ENCODE results near the gene TCF4.

Gene TCF4

DNA sequence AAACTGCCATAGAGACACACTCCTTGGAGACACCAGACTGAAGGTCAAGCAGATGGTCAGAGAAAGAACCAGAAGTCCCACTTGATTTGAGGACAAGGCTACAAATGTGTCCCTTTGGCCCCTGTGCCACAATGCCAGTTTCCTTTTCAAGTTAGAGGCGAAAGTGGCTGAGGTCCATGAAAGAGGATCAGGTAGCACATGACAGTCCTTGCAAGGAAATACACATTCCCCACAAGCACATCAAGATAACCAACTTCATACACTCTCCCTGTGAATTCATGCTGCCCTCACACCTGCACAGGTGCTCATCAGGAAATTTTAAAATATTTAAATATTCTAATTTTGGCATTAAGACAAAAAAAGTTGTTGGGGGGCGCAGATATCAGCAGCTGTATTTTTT lies 218.6 kb downstream of the TCF4 start:
- Histone ChIP-seq H3K36me3 (replicated peaks; ENCODE audit: insufficient read depth, low read length) (no peaks in the 10 kb centered on the region), H4K20me1 (ENCODE audit: insufficient read depth, low read length) (no peaks in the 10 kb centered on the region), H3K4me3 (ENCODE audit: low read length) (no peak overlapping the region), H3K9me2 (replicated peaks; ENCODE audit: insufficient read depth, low read length) (no peaks in the 10 kb centered on the region), H3K27me3 (replicated peaks; ENCODE audit: insufficient read depth, low read length) (no peaks in the 10 kb centered on the region), H3F3A (ENCODE audit: insufficient read depth, low read length) (no peaks in the 10 kb centered on the region), H3K4me1 (ENCODE audit: low read length) (no peaks in the 10 kb centered on the region), H3K27ac (ENCODE audit: low read length) (no peak overlapping the region), H3K79me2 (ENCODE audit: low read length) (no peaks in the 10 kb centered on the region), H3K4me2 (ENCODE audit: low read depth, low read length) (no peak overlapping the region), H3K9me3 (replicated peaks; ENCODE audit: insufficient read depth, low read length) (no peaks in the 10 kb centered on the region), H2AFZ (ENCODE audit: low read length) (no peak overlapping the region), H3K9ac (ENCODE audit: low read length) (no peak overlapping the region)
- DNase-seq, result no peak
- TF ChIP-seq, protein P1, sequence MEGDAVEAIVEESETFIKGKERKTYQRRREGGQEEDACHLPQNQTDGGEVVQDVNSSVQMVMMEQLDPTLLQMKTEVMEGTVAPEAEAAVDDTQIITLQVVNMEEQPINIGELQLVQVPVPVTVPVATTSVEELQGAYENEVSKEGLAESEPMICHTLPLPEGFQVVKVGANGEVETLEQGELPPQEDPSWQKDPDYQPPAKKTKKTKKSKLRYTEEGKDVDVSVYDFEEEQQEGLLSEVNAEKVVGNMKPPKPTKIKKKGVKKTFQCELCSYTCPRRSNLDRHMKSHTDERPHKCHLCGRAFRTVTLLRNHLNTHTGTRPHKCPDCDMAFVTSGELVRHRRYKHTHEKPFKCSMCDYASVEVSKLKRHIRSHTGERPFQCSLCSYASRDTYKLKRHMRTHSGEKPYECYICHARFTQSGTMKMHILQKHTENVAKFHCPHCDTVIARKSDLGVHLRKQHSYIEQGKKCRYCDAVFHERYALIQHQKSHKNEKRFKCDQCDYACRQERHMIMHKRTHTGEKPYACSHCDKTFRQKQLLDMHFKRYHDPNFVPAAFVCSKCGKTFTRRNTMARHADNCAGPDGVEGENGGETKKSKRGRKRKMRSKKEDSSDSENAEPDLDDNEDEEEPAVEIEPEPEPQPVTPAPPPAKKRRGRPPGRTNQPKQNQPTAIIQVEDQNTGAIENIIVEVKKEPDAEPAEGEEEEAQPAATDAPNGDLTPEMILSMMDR (IDR thresholded peaks at IDR 0.05; ENCODE audit: low read length), result no peak
- TF ChIP-seq EZH2phosphoT487 (IDR thresholded peaks at IDR 0.05; ENCODE audit: low read length), result no peak
- no peak for TF ChIP-seq EZH2 (optimal IDR thresholded peaks at IDR 0.05; ENCODE audit: low read depth, low read length)

DNA sequence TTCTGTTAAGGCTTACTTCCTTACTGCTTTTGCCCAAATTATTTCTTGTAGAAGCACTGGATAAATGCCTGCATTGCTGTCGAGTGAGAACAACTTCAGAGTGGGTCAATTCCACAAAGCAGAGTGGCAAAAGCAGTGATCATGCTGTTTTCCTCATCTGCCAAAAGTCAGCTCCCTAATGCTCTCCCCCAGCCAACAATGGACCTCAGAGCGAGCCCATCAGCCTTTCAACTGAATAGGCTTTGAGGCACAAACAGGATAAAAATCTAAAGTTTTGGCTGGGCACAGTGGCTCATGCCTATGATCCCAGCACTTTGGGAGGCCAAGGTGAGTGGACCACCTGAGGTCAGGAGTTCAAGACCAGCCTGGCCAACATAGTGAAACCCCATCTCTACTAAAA lies 222.7 kb downstream of the TCF4 start:
- no peaks in the 10 kb centered on the region for H3K9me3 ChIP-seq (replicated peaks; ENCODE audit: insufficient read depth, low read length)
- no peak overlapping the region for H2AFZ ChIP-seq (ENCODE audit: low read length)
- no peaks in the 10 kb centered on the region for H3K9me2 ChIP-seq (replicated peaks; ENCODE audit: insufficient read depth, low read length)
- no peaks in the 10 kb centered on the region for H3F3A ChIP-seq (ENCODE audit: insufficient read depth, low read length)
- no peaks in the 10 kb centered on the region for H4K20me1 ChIP-seq (ENCODE audit: insufficient read depth, low read length)
- no peak for TF ChIP-seq EZH2 (optimal IDR thresholded peaks at IDR 0.05; ENCODE audit: low read depth, low read length)
- TF ChIP-seq, protein P1 (IDR thresholded peaks at IDR 0.05; ENCODE audit: low read length), result no peak
- no peak for TF ChIP-seq EZH2phosphoT487 (IDR thresholded peaks at IDR 0.05; ENCODE audit: low read length)
- H3K4me1 ChIP-seq (ENCODE audit: low read length), result no peaks in the 10 kb centered on the region
- no peaks in the 10 kb centered on the region for H3K36me3 ChIP-seq (replicated peaks; ENCODE audit: insufficient read depth, low read length)
- DNase-seq, result no peak
- H3K9ac ChIP-seq (ENCODE audit: low read length), result no peak overlapping the region
- no peak overlapping the region for H3K4me3 ChIP-seq (ENCODE audit: low read length)
- H3K27ac ChIP-seq (ENCODE audit: low read length), result no peak overlapping the region
- no peaks in the 10 kb centered on the region for H3K79me2 ChIP-seq (ENCODE audit: low read length)
- no peaks in the 10 kb centered on the region for H3K27me3 ChIP-seq (replicated peaks; ENCODE audit: insufficient read depth, low read length)
- H3K4me2 ChIP-seq (ENCODE audit: low read depth, low read length), result no peak overlapping the region

DNA sequence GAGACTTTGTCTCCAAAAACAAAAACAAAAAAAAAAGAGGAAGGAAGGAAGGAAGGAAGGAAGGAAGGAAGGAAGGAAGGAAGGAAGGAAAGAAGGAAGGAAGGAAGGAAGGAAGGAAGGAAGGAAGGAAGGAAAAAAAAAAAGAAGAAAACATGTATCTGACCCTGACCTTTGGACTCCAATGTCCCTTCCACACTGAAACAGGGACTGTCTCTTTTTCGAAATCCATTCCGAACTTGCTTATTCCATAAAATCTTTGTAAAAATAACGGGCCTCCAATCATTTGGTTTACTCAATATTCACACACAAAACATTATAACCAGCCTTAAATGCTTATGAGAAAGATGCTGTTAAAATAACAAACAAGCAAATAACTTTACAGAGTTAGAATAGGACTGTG lies 225.7 kb downstream of the TCF4 start:
- no peak for DNase-seq
- no peaks in the 10 kb centered on the region for H3F3A ChIP-seq (ENCODE audit: insufficient read depth, low read length)
- H3K9ac ChIP-seq (ENCODE audit: low read length), result no peak overlapping the region

More for the DNA sequence above, 225.7 kb downstream of the TCF4 start:
- Histone ChIP-seq H3K4me1 (ENCODE audit: low read length) (no peaks in the 10 kb centered on the region), H3K4me2 (ENCODE audit: low read depth, low read length) (no peak overlapping the region), H3K27me3 (replicated peaks; ENCODE audit: insufficient read depth, low read length) (no peaks in the 10 kb centered on the region), H2AFZ (ENCODE audit: low read length) (no peak overlapping the region), H3K27ac (ENCODE audit: low read length) (no peak overlapping the region), H3K4me3 (ENCODE audit: low read length) (no peak overlapping the region), H3K36me3 (replicated peaks; ENCODE audit: insufficient read depth, low read length) (no peaks in the 10 kb centered on the region), H3K9me3 (replicated peaks; ENCODE audit: insufficient read depth, low read length) (no peaks in the 10 kb centered on the region), H3K9me2 (replicated peaks; ENCODE audit: insufficient read depth, low read length) (no peaks in the 10 kb centered on the region), H4K20me1 (ENCODE audit: insufficient read depth, low read length) (no peaks in the 10 kb centered on the region), H3K79me2 (ENCODE audit: low read length) (no peaks in the 10 kb centered on the region)
- TF ChIP-seq EZH2phosphoT487 (IDR thresholded peaks at IDR 0.05; ENCODE audit: low read length) (no peak), EZH2 (optimal IDR thresholded peaks at IDR 0.05; ENCODE audit: low read depth, low read length) (no peak)
- TF ChIP-seq, protein P1 (IDR thresholded peaks at IDR 0.05; ENCODE audit: low read length), result no peak
